Measurements from ENCODE around the gene CFAP107. TPM values are rescaled to one million over a fixed set of nuclear protein-coding genes. Genes with fewer than 3 reads are reported as not detected.

CFAP107 gene
- total and polyA plus RNA-seq, 2 of the 13 experiments (the other 11 are each of a cell fraction or from before 2014, with no cell fraction given): not detected

DNA sequence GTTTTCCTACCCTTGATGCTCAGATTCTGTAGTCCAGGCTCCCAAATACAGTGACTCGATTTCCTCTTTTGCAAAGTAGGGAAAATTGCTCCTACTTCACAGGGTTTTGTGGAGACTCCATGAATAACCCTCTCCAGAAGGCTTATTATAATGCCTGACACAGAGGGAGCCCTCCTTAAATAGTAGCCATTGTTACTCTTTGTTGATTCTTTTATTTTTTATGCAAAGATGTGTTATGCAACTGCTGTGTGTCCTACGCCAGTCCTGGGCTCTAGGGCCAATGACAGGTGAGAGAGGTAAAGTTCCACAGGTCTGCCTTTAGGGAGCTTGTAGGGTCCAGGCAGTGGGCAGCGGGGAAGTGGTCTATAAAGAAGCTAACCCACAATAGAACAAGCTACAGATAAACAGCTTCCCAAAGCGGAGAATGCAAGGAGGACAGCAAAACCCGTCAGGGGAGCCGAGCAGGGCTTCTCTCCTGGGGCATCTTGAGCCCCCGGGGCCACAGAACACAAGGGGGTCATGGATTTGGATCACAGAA lies 28.6 kb upstream of the CFAP107 start:
- Histone ChIP-seq H3K9ac (ENCODE audit: insufficient read depth, low read depth, low read length) (no peak overlapping the region), H3K4me3 (replicated peaks in 1 of 3; ENCODE audit: insufficient read depth in 1 of 3, low read depth in 2 of 3, low read length in 3 of 3) (no peak overlapping the region), H3K79me2 (ENCODE audit: insufficient read depth, low read length) (no peaks in the 10 kb centered on the region), H3K27ac (ENCODE audit: extremely low read length, insufficient read depth, low read length) (no peak overlapping the region), H4K20me1 (ENCODE audit: insufficient read depth, low read length) (no peaks in the 10 kb centered on the region), H3K36me3 (replicated peaks in 1 of 2; ENCODE audit: control insufficient read depth in 1 of 2, insufficient read depth in 2 of 2, low read length in 2 of 2) (no peaks in the 10 kb centered on the region), H2AFZ (ENCODE audit: low read length) (no peak overlapping the region), H3K27me3 (ENCODE audit: control insufficient read depth in 1 of 2, insufficient read depth in 2 of 2, low read length in 2 of 2) (peaks cover 1 to 24% of the 10 kb centered on the region in 2 experiments; a peak in 4 of 5 replicates), H3K4me2 (ENCODE audit: low read depth, low read length) (no peak overlapping the region), H3K4me1 (ENCODE audit: insufficient read depth, low read length) (no peaks in the 10 kb centered on the region), H3K9me3 (ENCODE audit: low read length) (no peaks in the 10 kb centered on the region)
- no TSS peak for BruUV-seq (replicated peaks)
- ChIA-PET CTCF (ENCODE audit: low intra/inter-chr PET ratio, low total read pairs) (no interaction called here), POLR2A (no interaction called here)
- no peak for FAIRE-seq
- no peak for DNase-seq (ENCODE audit: low spot score)
- 4% methylated on average over 6 of the region's 7 CpGs for WGBS (ENCODE audit: low lambda C conversion rate)
- intact Hi-C loops (cut with micrococcal nuclease; ENCODE audit: unreplicated experiment): no loop called here
- no peak for ATAC-seq
- in situ Hi-C loops (cut with HindIII; ENCODE audit: extremely low pct_ligation_motif_present, low pct_unique_long_range_greater_than_20kb): no loop called here
- TF ChIP-seq ZNF703 (CRISPR knock-in tag; IDR thresholded peaks at IDR 0.05; ENCODE audit: borderline replicate concordance) (no peak), ZBTB20 (CRISPR knock-in tag; IDR thresholded peaks at IDR 0.05; ENCODE audit: borderline replicate concordance, low read depth) (no peak), ZNF737 (CRISPR knock-in tag; IDR thresholded peaks at IDR 0.05; ENCODE audit: borderline replicate concordance) (no peak), EEA1 (CRISPR knock-in tag; IDR thresholded peaks at IDR 0.05; ENCODE audit: borderline replicate concordance) (no peak), ZFP36L1 (CRISPR knock-in tag; IDR thresholded peaks at IDR 0.05) (no peak)
- TF ChIP-seq, protein P1, sequence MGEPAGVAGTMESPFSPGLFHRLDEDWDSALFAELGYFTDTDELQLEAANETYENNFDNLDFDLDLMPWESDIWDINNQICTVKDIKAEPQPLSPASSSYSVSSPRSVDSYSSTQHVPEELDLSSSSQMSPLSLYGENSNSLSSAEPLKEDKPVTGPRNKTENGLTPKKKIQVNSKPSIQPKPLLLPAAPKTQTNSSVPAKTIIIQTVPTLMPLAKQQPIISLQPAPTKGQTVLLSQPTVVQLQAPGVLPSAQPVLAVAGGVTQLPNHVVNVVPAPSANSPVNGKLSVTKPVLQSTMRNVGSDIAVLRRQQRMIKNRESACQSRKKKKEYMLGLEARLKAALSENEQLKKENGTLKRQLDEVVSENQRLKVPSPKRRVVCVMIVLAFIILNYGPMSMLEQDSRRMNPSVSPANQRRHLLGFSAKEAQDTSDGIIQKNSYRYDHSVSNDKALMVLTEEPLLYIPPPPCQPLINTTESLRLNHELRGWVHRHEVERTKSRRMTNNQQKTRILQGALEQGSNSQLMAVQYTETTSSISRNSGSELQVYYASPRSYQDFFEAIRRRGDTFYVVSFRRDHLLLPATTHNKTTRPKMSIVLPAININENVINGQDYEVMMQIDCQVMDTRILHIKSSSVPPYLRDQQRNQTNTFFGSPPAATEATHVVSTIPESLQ (CRISPR knock-in tag; conservative IDR thresholded peaks at IDR 0.05): no peak
- TF ChIP-seq, protein P2, sequence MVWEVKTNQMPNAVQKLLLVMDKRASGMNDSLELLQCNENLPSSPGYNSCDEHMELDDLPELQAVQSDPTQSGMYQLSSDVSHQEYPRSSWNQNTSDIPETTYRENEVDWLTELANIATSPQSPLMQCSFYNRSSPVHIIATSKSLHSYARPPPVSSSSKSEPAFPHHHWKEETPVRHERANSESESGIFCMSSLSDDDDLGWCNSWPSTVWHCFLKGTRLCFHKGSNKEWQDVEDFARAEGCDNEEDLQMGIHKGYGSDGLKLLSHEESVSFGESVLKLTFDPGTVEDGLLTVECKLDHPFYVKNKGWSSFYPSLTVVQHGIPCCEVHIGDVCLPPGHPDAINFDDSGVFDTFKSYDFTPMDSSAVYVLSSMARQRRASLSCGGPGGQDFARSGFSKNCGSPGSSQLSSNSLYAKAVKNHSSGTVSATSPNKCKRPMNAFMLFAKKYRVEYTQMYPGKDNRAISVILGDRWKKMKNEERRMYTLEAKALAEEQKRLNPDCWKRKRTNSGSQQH (CRISPR knock-in tag; IDR thresholded peaks at IDR 0.05; ENCODE audit: low read depth): no peak
